Breast epithelium (tissue), 4 donors: Measurements from ENCODE around the gene NAV2. TPM values are rescaled to one million over a fixed set of nuclear protein-coding genes. Genes with fewer than 3 reads are reported as not detected.
A peak's percentile ranks its signal among the peaks of the same experiment; 100 is the strongest.

ENCODE experiments used
- DNase-seq, 2 donors: peaks; one replicate each; pipeline ENCODE4 v3.0.0-alpha.2; 2019; ENCODE audit warnings: low spot score in 2 of 2
- H3K27ac ChIP-seq, 2 donors: fragments of 200-600 bp; sonication (generic) in 1 of 2; one replicate each; pipeline ENCODE4 v1.5.1; 2016 to 2019; ENCODE audit warnings: mild to moderate bottlenecking in 1 of 2
- H3K27me3 ChIP-seq, 2 donors: fragments of 200-600 bp; sonication (generic) in 1 of 2; one replicate each; pipeline versions ENCODE4 v1.5.1 to v1.6.0; 2017 to 2019; ENCODE audit warnings: control low read depth in 1 of 2, mild to moderate bottlenecking in 1 of 2
- H3K36me3 ChIP-seq: fragments of 200-600 bp; one replicate; pipeline ENCODE4 v1.5.1; 2019
- H3K4me1 ChIP-seq, 2 donors: fragments of 200-600 bp; sonication (generic); one replicate each; pipeline ENCODE4 v1.5.1; 2016 to 2019; ENCODE audit warnings: control low read depth in 1 of 2
- H3K4me3 ChIP-seq, 3 donors: fragments of 200-600 bp; sonication (generic); 1 replicate in 2 of 3; 2 replicates in 1 of 3; pipeline ENCODE4 v1.5.1; 2016 to 2019; ENCODE audit warnings: mild to moderate bottlenecking in 3 of 3, moderate library complexity in 2 of 3
- H3K9me3 ChIP-seq, 2 donors: fragments of 200-600 bp; sonication (generic) in 1 of 2; one replicate each; pipeline ENCODE4 v1.5.1; 2016 to 2019; ENCODE audit warnings: control low read depth in 1 of 2
- CTCF ChIP-seq, 3 donors: fragments of 450-650 bp; IDR thresholded peaks; one replicate each; pipeline ENCODE4 v1.5.1; 2016 to 2017; ENCODE audit warnings: antibody characterized with exemption in 3 of 3, mild to moderate bottlenecking in 3 of 3, moderate library complexity in 3 of 3
- POLR2A ChIP-seq: fragments of 450-650 bp; IDR thresholded peaks from one replicate; pipeline ENCODE4 v1.6.1; 2016; ENCODE audit warnings: antibody characterized with exemption, mild to moderate bottlenecking, moderate library complexity
- POLR2AphosphoS5 ChIP-seq, 3 donors: sonication (generic); formaldehyde crosslinking; IDR thresholded peaks; one replicate each; pipeline ENCODE4 v1.6.1; 2017; ENCODE audit warnings: antibody characterized with exemption in 3 of 3
- intact Hi-C: fragments of 100-400 bp; cut with DNase I; formaldehyde crosslinking; loops from one replicate; pipeline ENCODE4 v1.15.1; 2023; ENCODE audit warnings: low total_unique reads
- total RNA-seq, 3 donors: library from RNA; depleted of rRNA; stranded (reverse); fragments of >200 nt; gene quantifications; one replicate each; pipeline ENCODE4 v1.1.0, GENCODE V29; 2016

NAV2 gene
- total RNA-seq, 3 donors from 2014 or later: 28.2 to 61.8 (median 31.4) TPM

DNA sequence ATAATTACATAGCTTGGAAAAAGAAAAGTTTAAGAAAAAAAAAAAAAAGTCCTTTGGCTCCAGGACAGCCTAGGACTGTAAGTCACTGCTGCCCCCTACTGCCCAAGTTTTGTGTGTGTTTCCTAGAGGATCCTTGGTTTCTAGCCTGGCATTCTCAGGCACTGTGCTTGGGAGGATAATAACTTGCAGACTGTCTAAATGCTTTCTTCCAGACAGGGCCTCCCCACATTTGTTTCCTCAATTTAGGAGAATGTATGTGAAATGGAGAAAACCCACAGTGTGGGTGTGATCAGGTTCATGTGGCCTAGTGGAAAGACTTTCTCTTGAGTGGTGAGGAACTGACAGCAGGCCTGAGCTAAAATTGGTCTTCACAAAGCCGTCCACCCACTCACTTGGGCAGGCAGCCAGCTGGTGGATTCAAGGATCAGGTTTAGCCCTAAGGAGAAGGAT, 191.0 kb downstream of the NAV2 start:
- no peak overlapping the region for H3K27ac ChIP-seq
- no peak for TF ChIP-seq POLR2AphosphoS5 (IDR thresholded peaks at IDR 0.05)
- TF ChIP-seq CTCF (IDR thresholded peaks at IDR 0.05): peak; percentile 49 to 84 (median 82)
- TF ChIP-seq POLR2A: no peak
- no peaks in the 10 kb centered on the region for H3K36me3 ChIP-seq
- no peaks in the 10 kb centered on the region for H3K27me3 ChIP-seq
- H3K4me1 ChIP-seq: no peaks in the 10 kb centered on the region
- no peaks in the 10 kb centered on the region for H3K9me3 ChIP-seq
- H3K4me3 ChIP-seq: no peak overlapping the region
- peak; percentile 62 to 65 for DNase-seq
- intact Hi-C loops: loop anchor here (5.0 kb wide), 1 partner anchor 341 kb away; no protein-coding TSS in a partner anchor

DNA sequence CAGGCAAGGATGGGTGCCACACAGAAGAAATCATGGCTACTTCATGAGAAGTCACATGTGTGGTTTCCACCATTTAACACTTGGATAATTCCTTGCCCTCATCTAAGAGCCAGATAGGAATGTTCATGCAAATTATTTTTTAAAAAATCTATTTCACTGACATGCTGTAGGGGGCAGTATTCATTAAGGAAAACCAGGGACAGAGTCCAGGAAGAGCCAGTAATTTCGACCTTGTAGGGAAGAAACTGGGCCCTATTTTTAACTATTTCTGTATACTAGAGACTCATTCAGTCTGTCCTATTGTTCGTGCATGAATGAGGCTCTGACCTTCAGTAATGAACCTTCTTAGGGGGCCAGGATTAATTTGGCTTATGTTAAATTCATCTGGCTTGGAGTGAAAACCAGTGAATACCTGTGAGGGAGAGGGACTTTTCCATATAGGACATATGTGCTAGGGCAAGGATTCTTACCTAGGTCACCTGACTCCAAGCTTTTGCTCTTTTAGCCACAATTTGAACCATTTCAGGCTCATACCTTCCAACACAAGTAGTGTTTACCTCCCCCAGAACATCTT, 192.7 kb downstream of the NAV2 start:
- no peak for DNase-seq
- no peaks in the 10 kb centered on the region for H3K9me3 ChIP-seq
- no peak overlapping the region for H3K27ac ChIP-seq
- H3K27me3 ChIP-seq: no peaks in the 10 kb centered on the region
- TF ChIP-seq CTCF (IDR thresholded peaks at IDR 0.05): peak in 2 of 3 donors; percentile 47 to 57
- TF ChIP-seq POLR2A: no peak
- H3K4me1 ChIP-seq: no peaks in the 10 kb centered on the region
- no peaks in the 10 kb centered on the region for H3K36me3 ChIP-seq
- intact Hi-C loops: no loop called here
- no peak overlapping the region for H3K4me3 ChIP-seq

- DNase-seq: no peak
- no peak for TF ChIP-seq CTCF (IDR thresholded peaks at IDR 0.05)
- no peak for TF ChIP-seq POLR2AphosphoS5 (IDR thresholded peaks at IDR 0.05)
- no peak for TF ChIP-seq POLR2A
- H3K36me3 ChIP-seq: no peaks in the 10 kb centered on the region
- H3K9me3 ChIP-seq: no peaks in the 10 kb centered on the region
- H3K4me1 ChIP-seq: no peaks in the 10 kb centered on the region
- intact Hi-C loops: no loop called here
- H3K4me3 ChIP-seq: no peak overlapping the region
- H3K27ac ChIP-seq: no peak overlapping the region
- H3K27me3 ChIP-seq: no peaks in the 10 kb centered on the region
Measured at GRCh38 chr11:19906126-19906525, 193.5 kb downstream of the NAV2 start.

DNA sequence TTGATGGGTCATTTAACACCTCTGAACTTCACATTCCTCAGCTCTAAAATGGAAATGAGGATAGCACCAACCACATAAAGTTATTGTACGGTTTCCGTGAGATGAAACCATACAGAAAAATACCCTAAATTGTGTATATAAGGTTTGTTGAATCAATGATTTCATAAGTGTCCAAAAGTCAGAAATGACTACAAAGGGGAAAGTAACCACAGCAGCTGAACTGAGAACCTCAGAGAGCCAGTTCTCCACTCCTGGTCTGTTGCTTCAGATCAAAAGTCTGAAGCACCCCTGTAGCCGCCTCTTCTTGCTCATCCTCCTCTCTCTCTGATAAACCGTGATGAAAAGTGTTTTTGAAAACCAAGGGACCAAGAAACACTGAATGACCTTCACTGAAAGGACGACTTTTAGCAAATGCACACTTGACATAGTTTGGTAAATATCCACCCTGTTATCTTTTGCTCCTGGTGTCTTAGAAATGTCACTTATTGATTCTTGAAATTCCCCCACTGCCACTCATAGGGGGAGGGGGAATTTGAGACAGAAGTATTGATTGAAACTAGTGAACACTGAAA, 194.5 kb downstream of the NAV2 start:
- no peak for TF ChIP-seq POLR2A
- TF ChIP-seq CTCF (IDR thresholded peaks at IDR 0.05): no peak
- no peak for TF ChIP-seq POLR2AphosphoS5 (IDR thresholded peaks at IDR 0.05)
- no peaks in the 10 kb centered on the region for H3K36me3 ChIP-seq
- no peak for DNase-seq
- no peaks in the 10 kb centered on the region for H3K9me3 ChIP-seq
- H3K4me1 ChIP-seq: no peaks in the 10 kb centered on the region
- H3K27me3 ChIP-seq: no peaks in the 10 kb centered on the region
- intact Hi-C loops: no loop called here
- H3K4me3 ChIP-seq: no peak overlapping the region
- H3K27ac ChIP-seq: no peak overlapping the region

GRCh38 chr11:19907839-19908238, 195.2 kb downstream of the NAV2 start:
- no peaks in the 10 kb centered on the region for H3K36me3 ChIP-seq
- no peak overlapping the region for H3K27ac ChIP-seq
- no peak overlapping the region for H3K4me3 ChIP-seq
- DNase-seq: no peak
- no peaks in the 10 kb centered on the region for H3K4me1 ChIP-seq
- no peak for TF ChIP-seq CTCF (IDR thresholded peaks at IDR 0.05)
- no peak for TF ChIP-seq POLR2AphosphoS5 (IDR thresholded peaks at IDR 0.05)
- intact Hi-C loops: no loop called here
- H3K27me3 ChIP-seq: no peaks in the 10 kb centered on the region
- H3K9me3 ChIP-seq: no peaks in the 10 kb centered on the region
